CD4-positive, alpha-beta T cell treated with Interferon gamma for 1 hour (primary cell): ENCODE measurements around the gene CKMT1B.
"Not testable (repeated sequence)": the region's sequence is repeated elsewhere in the genome, so short reads cannot be mapped to it uniquely, and the experiment has no call there.

Source experiments
- DNase-seq: peaks from one replicate; pipeline ENCODE4 v3.0.0-alpha.2; 2020

The CKMT1B gene

GRCh38 chr15:43638464-43639204 lies 44.8 kb downstream of the CKMT1B start:
- not testable (repeated sequence) for DNase-seq
